ENCODE results near the gene NUTF2.

The NUTF2 gene

GRCh38 chr16:67845291-67846062 is 1.3 kb upstream of the NUTF2 start:
- H3K27me3 ChIP-seq (ENCODE audit: control insufficient read depth, low read length), result no peaks in the 10 kb centered on the region
- no peak for TF ChIP-seq EZH2phosphoT487 (IDR thresholded peaks at IDR 0.05; ENCODE audit: borderline replicate concordance, low read length)
- TF ChIP-seq, protein P1, sequence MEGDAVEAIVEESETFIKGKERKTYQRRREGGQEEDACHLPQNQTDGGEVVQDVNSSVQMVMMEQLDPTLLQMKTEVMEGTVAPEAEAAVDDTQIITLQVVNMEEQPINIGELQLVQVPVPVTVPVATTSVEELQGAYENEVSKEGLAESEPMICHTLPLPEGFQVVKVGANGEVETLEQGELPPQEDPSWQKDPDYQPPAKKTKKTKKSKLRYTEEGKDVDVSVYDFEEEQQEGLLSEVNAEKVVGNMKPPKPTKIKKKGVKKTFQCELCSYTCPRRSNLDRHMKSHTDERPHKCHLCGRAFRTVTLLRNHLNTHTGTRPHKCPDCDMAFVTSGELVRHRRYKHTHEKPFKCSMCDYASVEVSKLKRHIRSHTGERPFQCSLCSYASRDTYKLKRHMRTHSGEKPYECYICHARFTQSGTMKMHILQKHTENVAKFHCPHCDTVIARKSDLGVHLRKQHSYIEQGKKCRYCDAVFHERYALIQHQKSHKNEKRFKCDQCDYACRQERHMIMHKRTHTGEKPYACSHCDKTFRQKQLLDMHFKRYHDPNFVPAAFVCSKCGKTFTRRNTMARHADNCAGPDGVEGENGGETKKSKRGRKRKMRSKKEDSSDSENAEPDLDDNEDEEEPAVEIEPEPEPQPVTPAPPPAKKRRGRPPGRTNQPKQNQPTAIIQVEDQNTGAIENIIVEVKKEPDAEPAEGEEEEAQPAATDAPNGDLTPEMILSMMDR (IDR thresholded peaks at IDR 0.05; ENCODE audit: low read depth, low read length, poor library complexity, severe bottlenecking), result no peak
- H3K79me2 ChIP-seq (ENCODE audit: control insufficient read depth, low read length), result peaks cover 74% of the 10 kb centered on the region
- peaks cover 7% of the 10 kb centered on the region for H4K20me1 ChIP-seq (ENCODE audit: control insufficient read depth, insufficient read depth, low read depth, low read length)
- peaks cover 49% of the 10 kb centered on the region for H3K4me1 ChIP-seq (ENCODE audit: control insufficient read depth, low read length)
- peak overlapping the region; percentile 78 for H3K4me2 ChIP-seq (ENCODE audit: low read length)
- no peaks in the 10 kb centered on the region for H3K9me2 ChIP-seq (replicated peaks; ENCODE audit: control insufficient read depth, low read length)
- peaks cover 7% of the 10 kb centered on the region; the same call in 1 of the 2 replicates for H3F3A ChIP-seq (ENCODE audit: control insufficient read depth, insufficient read depth)
- peaks cover 25% of the 10 kb centered on the region for H3K36me3 ChIP-seq (ENCODE audit: control insufficient read depth, low read length)
- no peaks in the 10 kb centered on the region for H3K9me3 ChIP-seq (ENCODE audit: control insufficient read depth, insufficient read depth, low read length)
- peak overlapping the region; percentile 77 for H3K4me3 ChIP-seq (ENCODE audit: low read length)
- H3K27ac ChIP-seq (ENCODE audit: low read depth, low read length), result peak overlapping the region; percentile 67

- Histone ChIP-seq H3K9me3 (ENCODE audit: control insufficient read depth, insufficient read depth, low read length) (no peaks in the 10 kb centered on the region), H3K27me3 (ENCODE audit: control insufficient read depth, low read length) (no peaks in the 10 kb centered on the region), H3K4me2 (ENCODE audit: low read length) (peak overlapping the region; percentile 78), H3K4me3 (ENCODE audit: low read length) (peak overlapping the region; percentile 77), H4K20me1 (ENCODE audit: control insufficient read depth, insufficient read depth, low read depth, low read length) (peaks cover 7% of the 10 kb centered on the region), H3F3A (ENCODE audit: control insufficient read depth, insufficient read depth) (peaks cover 7% of the 10 kb centered on the region; the same call in 1 of the 2 replicates), H3K79me2 (ENCODE audit: control insufficient read depth, low read length) (peaks cover 79% of the 10 kb centered on the region), H3K27ac (ENCODE audit: low read depth, low read length) (peak overlapping the region; percentile 67), H3K4me1 (ENCODE audit: control insufficient read depth, low read length) (peaks cover 49% of the 10 kb centered on the region), H3K36me3 (ENCODE audit: control insufficient read depth, low read length) (peaks cover 25% of the 10 kb centered on the region), H3K9me2 (replicated peaks; ENCODE audit: control insufficient read depth, low read length) (no peaks in the 10 kb centered on the region)
- TF ChIP-seq, protein P1 (IDR thresholded peaks at IDR 0.05; ENCODE audit: low read depth, low read length, poor library complexity, severe bottlenecking), result no peak
- no peak for TF ChIP-seq EZH2phosphoT487 (IDR thresholded peaks at IDR 0.05; ENCODE audit: borderline replicate concordance, low read length)
Observed at GRCh38 chr16:67846063-67846319, 742 bp upstream of the NUTF2 start.

DNA sequence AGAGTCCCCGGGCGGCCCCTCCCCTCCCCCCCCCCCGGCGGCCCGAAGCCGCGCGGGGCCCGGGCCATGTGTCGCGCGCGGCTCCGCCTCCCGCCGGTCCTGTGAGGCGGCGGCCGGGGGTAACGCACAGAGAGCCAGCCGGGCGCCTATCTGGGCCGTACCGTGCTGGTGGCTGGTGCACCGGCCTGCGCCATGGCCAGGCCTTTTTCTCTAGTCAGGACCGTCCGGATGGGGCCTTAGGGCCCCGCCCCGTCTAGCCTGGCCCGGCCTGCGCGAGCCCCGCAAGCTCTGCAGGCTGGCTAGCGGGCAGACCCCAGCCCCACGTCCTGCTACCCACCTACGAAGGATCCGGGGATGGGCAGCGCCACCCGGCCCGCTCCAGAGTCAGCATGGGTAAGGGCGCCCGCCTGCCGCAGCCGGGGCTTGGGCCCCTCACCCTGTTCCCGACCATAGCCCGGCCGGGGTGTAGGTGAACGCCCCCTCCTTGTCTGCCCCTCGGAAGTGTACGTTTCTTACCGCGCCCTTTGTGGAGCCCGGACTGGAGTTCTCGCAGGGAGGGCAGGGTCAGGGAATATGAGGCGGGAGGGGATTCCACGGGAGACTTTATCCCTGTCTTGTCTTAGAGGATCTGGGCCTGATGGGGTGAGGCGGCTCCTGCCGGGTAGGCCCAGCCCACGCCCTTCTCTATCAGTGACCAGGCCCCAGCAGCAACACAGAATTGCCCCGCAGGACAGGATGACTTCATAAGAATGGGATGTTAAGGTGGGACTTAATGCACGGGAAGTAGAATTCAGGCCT is 530 bp downstream of the NUTF2 start, which contains the start of gene CENPT:
TSS of gene CENPT (minus strand) at position 630 of the 798 bp plus-strand sequence. CDS start 13,834 bp downstream, outside the sequence.
- no peaks in the 10 kb centered on the region for H3K9me2 ChIP-seq (replicated peaks; ENCODE audit: control insufficient read depth, low read length)
- H3K4me1 ChIP-seq (ENCODE audit: control insufficient read depth, low read length), result peaks cover 43% of the 10 kb centered on the region
- peak within 1 kb of the TSS; percentile 77 for H3K4me3 ChIP-seq (ENCODE audit: low read length)
- peak within 1 kb of the TSS; percentile 78 for H3K4me2 ChIP-seq (ENCODE audit: low read length)
- peaks cover 25% of the 10 kb centered on the region for H3K36me3 ChIP-seq (ENCODE audit: control insufficient read depth, low read length)
- H4K20me1 ChIP-seq (ENCODE audit: control insufficient read depth, insufficient read depth, low read depth, low read length), result peaks cover 7% of the 10 kb centered on the region
- peaks cover 92% of the 10 kb centered on the region for H3K79me2 ChIP-seq (ENCODE audit: control insufficient read depth, low read length)
- H3K27me3 ChIP-seq (ENCODE audit: control insufficient read depth, low read length), result no peaks in the 10 kb centered on the region
- peak within 1 kb of the TSS; percentile 67 for H3K27ac ChIP-seq (ENCODE audit: low read depth, low read length)
- peaks cover 7% of the 10 kb centered on the region; the same call in 1 of the 2 replicates for H3F3A ChIP-seq (ENCODE audit: control insufficient read depth, insufficient read depth)
- no peaks in the 10 kb centered on the region for H3K9me3 ChIP-seq (ENCODE audit: control insufficient read depth, insufficient read depth, low read length)
- TF ChIP-seq, protein P1 (IDR thresholded peaks at IDR 0.05; ENCODE audit: low read depth, low read length, poor library complexity, severe bottlenecking), result no peak
- no peak for TF ChIP-seq EZH2phosphoT487 (IDR thresholded peaks at IDR 0.05; ENCODE audit: borderline replicate concordance, low read length)
